22Rv1 (cell line): ENCODE measurements around the gene DCLK1.

Source experiments
- ZFX ChIP-seq: fragments of 450-650 bp; IDR thresholded peaks from 2 replicates; pipeline ENCODE4 v1.6.1; 2017; ENCODE audit warnings: antibody characterized with exemption, borderline replicate concordance
- TF ChIP-seq, protein P1 (sequence below): fragments of 450-650 bp; IDR thresholded peaks from 2 replicates; pipeline ENCODE4 v1.5.1; 2017; ENCODE audit warnings: mild to moderate bottlenecking

DNA sequence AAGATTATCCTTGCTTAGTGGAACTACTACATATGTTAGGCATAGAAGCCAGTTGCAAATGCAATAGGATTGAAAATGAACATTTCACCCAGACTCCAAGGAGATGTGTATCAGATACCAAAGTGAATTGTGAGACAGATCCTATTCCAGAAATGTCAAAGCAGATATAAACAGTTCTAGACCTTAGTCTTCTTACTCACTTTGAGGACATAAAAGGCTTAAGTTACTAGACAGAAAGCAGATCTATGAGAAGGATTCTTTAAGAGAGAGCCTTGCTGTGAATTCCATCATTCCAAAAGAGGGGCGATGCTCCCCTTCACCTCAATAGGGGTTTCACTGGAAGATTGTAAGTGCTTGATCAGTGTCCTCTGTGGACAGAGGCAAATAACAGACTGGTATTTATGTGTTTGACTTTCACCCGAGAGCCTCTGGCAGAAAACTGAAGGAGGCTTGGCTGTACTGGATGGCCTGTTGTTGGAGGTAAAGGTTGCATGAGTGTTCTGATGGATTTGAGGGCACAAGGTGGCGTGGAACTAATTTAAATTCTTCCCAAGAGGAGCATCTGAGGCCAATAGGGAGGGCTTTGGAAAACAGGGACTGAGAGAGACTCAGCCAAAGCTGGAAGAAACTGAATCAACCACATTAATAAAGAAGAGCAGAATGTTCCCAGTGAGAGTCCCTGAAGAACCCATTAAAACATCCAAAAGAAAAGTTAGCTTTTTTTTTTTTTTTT, 194.8 kb downstream of the DCLK1 start:
- TF ChIP-seq, protein P1, sequence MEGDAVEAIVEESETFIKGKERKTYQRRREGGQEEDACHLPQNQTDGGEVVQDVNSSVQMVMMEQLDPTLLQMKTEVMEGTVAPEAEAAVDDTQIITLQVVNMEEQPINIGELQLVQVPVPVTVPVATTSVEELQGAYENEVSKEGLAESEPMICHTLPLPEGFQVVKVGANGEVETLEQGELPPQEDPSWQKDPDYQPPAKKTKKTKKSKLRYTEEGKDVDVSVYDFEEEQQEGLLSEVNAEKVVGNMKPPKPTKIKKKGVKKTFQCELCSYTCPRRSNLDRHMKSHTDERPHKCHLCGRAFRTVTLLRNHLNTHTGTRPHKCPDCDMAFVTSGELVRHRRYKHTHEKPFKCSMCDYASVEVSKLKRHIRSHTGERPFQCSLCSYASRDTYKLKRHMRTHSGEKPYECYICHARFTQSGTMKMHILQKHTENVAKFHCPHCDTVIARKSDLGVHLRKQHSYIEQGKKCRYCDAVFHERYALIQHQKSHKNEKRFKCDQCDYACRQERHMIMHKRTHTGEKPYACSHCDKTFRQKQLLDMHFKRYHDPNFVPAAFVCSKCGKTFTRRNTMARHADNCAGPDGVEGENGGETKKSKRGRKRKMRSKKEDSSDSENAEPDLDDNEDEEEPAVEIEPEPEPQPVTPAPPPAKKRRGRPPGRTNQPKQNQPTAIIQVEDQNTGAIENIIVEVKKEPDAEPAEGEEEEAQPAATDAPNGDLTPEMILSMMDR: no peak
- no peak for TF ChIP-seq ZFX
